A549 treated with GW870086 at 1 μM for 4 hours (cell line): ENCODE measurements around the gene KLRC3. TPM values are rescaled to one million over a fixed set of nuclear protein-coding genes. Genes with fewer than 3 reads are reported as not detected.

Experiments
- total RNA-seq: library from RNA; stranded (reverse); fragments of 200-300 nt; extraction: Qiagen RNA extraction; gene quantifications from 5 replicates; pipeline ENCODE4 v1.2.3, GENCODE V29; 2022; ENCODE audit warnings: low read depth

The KLRC3 gene
- 0.41 to 0.42 TPM in 2 of 5 replicates, not detected in the others for total RNA-seq

DNA sequence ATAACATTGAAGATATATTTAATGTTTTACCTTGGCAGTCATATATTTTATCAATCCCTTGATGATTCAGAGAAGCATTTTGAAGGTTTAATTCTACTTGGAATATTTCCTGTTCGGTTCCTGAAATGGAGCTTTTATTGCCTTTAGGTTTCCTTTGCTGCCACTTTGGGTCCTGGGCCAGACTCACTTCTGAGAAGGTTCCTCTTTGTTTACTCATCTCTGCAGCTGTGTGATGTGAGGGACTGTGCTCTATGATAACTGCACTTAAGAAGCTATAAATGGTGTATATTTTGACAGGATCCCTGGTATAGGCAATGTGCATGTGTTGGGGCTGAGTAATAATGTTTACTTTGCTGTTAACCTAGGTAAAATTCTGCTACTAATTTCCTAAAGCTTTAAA, at the start of gene KLRC3:
TSS of gene KLRC3 (minus strand) at position 262 of the 400 bp plus-strand sequence. CDS start at position 217, 45 bp downstream.

GRCh38 chr12:10453156-10453555, 32.8 kb upstream of the KLRC3 start, which contains the start of gene KLRC1:
Gene KLRC1 (minus strand): TSS chr12:10453377. CDS start chr12:10451156, 2,221 bp downstream.

GRCh38 chr12:10435816-10436215, 15.4 kb upstream of the KLRC3 start, which contains the start of gene KLRC2:
Gene KLRC2 (minus strand): TSS chr12:10436010. CDS start chr12:10435986, 24 bp downstream.

GRCh38 chr12:10409392-10409791, 11.0 kb downstream of the KLRC3 start, which contains the start of gene KLRC4:
Gene KLRC4 (minus strand): TSS chr12:10409757. CDS start chr12:10409575, 182 bp downstream.

DNA sequence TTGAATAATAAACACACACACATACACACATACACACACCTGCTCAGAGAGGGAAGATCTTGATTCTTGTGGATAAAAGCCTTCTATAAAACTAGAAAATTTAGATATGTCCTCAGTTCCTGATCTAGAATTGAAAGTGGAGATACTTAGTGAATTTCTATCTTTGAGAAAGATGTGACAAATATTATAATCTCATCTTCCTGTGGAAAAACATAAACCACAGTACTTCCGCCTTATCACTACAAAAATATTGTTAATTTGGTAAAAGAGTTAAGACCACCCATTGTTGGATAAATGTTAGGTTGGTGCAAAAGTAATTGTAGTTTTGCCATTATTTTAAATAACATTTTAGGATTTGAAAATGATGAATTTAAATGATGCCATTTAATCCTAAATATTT, 30.5 kb downstream of the KLRC3 start, which contains the start of gene KLRK1:
TSS of gene KLRK1 (minus strand) at position 138 of the 400 bp plus-strand sequence. CDS start 1,231 bp downstream, outside the sequence.

Other genes with a start within 250 kb of the KLRC3 start
- gene OLR1, start 248.5 kb downstream of the KLRC3 start, total RNA-seq = 0.72 to 1.8 TPM (median 1.2 TPM) in 5 replicates
- gene TMEM52B, start 241.6 kb downstream of the KLRC3 start, total RNA-seq = 0.08 to 0.64 TPM (median 0.16 TPM) in 4 of 5 replicates, not detected in the other
- gene GABARAPL1, start 207.7 kb downstream of the KLRC3 start, total RNA-seq = 37.0 to 47.9 TPM (median 37.9 TPM) in 5 replicates
- gene KLRD1, start 112.7 kb downstream of the KLRC3 start, total RNA-seq = not detected in 5 replicates
- not detected in 5 replicates for gene KLRK1, start 30.6 kb downstream of the KLRC3 start, total RNA-seq
- gene KLRC4, start 10.8 kb downstream of the KLRC3 start, total RNA-seq = not detected in 5 replicates
- 1.7 to 2.4 TPM (median 2.1 TPM) in 5 replicates for gene KLRC2, start 15.4 kb upstream of the KLRC3 start, total RNA-seq
- not detected in 5 replicates for gene KLRC1, start 32.8 kb upstream of the KLRC3 start, total RNA-seq
- 0.29 to 0.82 TPM (median 0.59 TPM) in 5 replicates for gene EIF2S3B, start 85.3 kb upstream of the KLRC3 start, total RNA-seq
- 48.5 to 60.4 TPM (median 51.3 TPM) in 5 replicates for gene MAGOHB, start 193.0 kb upstream of the KLRC3 start, total RNA-seq